Activated effector memory CD4-positive, alpha-beta T cell treated with Interleukin-2 at 50 U/mL for 16 hours (primary cell): Measurements from ENCODE around the gene HDAC11.

Experiments
- DNase-seq: peaks from one replicate; pipeline ENCODE4 v3.0.0-alpha.2; 2020

Gene HDAC11

GRCh38 chr3:13544951-13545651 lies 65.0 kb downstream of the HDAC11 start:
- no peak for DNase-seq

- DNase-seq: no peak
These were observed 65.9 kb downstream of the HDAC11 start for GRCh38 chr3:13545952-13546454.

- DNase-seq: no peak
These were observed 66.6 kb downstream of the HDAC11 start for GRCh38 chr3:13546667-13547171.

GRCh38 chr3:13547591-13548371 lies 67.7 kb downstream of the HDAC11 start:
- no peak for DNase-seq

GRCh38 chr3:13548696-13549622 lies 68.9 kb downstream of the HDAC11 start, which contains the start of gene FBLN2:
Gene FBLN2 (plus strand): TSS chr3:13549125. CDS start chr3:13570356, 21,231 bp downstream.
- no peak for DNase-seq

- DNase-seq: no peak
These were observed 69.7 kb downstream of the HDAC11 start for GRCh38 chr3:13549623-13550422.

GRCh38 chr3:13550423-13550690 lies 70.3 kb downstream of the HDAC11 start:
- no peak for DNase-seq

- no peak for DNase-seq
These were observed 70.8 kb downstream of the HDAC11 start for GRCh38 chr3:13550791-13551360.

- no peak for DNase-seq
These were observed 72.9 kb downstream of the HDAC11 start for GRCh38 chr3:13552857-13553652.

GRCh38 chr3:13553686-13554085 lies 73.6 kb downstream of the HDAC11 start:
- no peak for DNase-seq

GRCh38 chr3:13555753-13556152 lies 75.6 kb downstream of the HDAC11 start:
- no peak for DNase-seq
